ENCODE results near the gene SDC4.
A peak's percentile ranks its signal among the peaks of the same experiment; 100 is the strongest.

Gene SDC4

DNA sequence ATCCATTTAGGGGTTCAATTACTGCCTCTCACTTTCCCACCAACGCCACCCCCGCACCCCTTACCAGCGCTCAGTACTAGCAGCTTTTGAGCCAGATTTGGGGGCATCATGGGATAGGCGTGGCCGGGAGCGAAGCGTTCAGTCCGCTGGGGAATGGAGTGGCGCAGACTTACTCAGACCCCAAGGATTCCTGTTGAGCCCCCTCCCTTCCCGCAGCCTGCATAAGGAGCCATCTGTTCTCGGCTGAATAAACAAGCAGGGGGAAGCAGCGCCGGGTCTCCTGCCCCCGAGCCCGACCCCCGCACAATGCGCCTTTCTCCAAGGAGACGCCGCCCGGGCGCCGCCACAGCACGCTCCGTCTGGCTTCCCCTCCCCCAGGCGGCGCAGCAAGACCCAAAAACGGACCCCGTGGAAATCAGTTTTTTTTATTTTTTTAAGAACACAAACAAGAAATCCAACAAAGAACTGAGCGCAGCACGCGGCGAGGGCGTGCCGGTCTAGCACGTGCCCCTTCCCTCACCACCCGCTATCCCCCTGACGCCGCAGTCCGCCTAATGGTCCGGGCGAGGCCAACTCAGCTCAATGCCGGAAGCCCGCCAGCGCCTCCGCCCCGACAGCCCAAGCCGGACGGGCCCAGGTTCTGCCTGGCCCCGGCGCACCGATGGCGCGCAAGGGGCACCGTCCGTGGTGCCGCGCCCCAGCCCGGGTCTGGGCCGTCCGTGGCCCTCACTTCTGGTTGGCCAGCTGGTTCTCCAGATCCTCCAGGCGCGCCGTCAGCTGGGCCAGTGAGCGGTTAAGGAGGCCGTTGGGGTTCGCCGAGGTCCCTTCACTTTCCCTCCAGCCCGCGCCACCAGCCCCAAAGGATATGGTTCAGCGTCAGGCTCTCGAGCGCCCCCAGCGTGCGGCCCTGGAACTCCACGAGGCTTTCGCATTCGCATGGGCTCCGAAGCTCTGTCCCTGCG lies 54.9 kb downstream of the SDC4 start:
- DNase-seq: peak; percentile 42

DNA sequence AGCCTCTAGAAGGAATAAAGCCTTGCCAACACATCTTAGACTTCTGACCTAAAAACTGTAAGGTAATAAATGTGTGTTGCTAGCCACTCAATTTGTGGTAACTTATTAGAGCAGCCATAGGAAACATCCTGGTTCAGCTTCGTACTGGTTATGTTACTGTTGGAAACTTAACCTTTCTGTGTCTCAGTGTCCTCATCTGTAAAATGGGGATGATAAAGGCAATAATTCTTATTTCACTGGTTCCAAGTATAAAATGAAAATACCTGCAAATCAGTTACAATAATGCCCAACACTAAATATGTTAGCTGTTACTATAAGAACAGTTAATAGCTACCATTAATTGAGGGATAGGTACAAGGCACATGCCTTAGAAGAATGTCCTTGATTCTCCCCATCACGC lies 55.9 kb downstream of the SDC4 start:
- DNase-seq: no peak

DNA sequence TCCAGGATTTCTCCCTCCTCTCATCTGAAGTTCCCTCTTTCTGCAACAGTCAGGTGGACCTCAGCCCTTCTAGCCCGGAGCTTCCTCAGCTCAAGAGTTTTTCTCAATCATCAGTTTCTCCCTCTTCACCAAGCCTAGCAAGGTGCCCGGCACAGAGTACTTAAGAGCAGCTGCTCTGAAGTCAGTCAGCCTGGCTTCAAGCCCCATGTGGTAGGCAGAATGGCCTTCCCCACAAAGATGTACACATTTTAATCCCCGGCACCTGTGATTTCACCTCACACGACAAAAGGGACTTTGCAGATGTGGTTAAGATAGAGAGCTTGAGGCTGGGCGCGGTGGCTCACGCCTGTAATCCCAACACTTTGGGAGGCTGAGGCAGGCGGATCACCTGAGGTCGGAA lies 56.7 kb downstream of the SDC4 start:
- no peak for DNase-seq

DNA sequence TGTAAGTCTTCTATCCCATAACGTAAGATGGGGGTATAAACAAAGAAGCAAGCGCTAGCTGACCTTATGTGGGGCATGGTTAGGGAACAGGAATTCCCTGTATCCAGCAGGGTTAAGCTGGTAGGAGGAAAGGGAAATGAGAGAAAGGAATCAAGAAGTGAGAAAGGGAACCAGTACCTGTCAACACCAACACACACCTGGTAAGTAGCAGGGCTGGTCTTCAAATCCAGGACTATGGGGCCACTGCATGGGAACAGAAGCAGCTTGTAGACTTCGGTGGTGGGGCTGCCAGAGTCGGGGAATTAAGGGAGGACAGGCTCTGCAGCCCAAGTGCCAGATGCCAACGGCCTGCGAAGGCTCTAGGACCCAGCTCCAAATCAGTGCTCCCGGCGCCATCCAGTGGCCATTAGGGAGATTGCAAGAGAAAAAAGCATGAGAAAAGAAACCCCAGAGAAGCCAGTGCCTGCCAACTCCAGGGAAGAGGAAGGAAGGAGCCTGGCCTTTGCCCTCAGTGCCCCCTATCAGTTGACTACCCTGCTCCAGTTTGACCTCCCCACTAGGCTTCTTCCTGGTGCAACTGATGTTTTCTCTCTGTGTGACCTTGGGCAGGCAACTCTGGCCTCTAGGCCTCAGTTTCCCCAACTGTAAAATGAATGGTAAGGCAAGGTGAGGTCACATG lies 57.4 kb downstream of the SDC4 start:
- peak; percentile 17 for DNase-seq

DNA sequence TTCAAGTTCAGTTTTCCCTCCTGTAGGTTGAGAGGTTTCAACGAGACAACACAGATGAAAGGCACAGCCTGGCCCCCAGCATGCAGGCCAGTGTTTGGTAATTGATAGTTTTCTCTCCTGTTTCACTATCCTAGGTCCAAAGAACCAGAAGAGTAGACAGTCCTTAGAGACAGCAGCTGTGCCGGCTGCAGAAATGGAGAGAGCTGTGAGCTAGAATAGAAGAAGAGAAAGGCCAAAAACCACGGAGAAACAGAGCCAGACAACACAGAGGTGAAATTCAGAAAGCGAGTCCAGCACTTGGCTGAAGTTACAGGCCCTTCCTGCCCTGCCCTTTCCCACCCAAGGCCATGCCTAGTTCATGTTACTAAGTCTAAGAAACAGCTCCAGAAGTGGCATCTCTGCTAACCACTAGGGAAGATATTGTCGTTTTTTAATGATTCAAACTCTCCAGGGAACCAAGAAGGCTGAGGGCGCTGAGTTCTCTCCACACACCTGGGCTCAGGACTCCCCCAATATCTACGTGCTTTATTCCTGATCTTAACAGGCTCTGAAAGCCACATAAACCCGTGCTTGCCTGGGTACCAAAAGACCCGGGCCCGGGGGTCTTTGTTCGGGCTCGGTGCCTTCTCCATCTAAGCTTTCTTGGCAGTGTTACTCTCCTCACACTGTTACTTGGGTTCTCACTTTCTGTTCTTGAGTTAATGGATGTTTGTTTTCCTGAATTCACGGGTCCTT lies 58.1 kb downstream of the SDC4 start:
- DNase-seq: no peak

DNA sequence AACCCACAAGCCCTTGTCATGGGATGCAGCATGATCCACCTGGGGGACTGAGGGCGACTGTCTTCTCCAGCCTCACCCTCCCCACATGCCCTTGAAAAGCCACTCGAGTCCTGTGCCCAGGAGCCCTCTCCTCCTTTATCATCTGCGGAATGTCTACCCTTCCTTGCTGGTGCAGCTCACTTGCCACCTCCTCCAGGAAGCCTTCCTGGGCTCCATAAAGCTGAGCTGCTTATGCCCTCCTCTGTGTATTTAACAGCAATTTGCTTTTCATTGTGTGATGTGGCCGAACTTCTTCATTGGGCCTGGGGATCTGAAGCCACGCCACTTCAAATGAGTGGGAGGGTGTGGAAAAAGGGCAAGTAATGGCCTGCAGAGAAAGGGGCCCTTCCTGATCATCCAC lies 59.4 kb downstream of the SDC4 start:
- no peak for DNase-seq

DNA sequence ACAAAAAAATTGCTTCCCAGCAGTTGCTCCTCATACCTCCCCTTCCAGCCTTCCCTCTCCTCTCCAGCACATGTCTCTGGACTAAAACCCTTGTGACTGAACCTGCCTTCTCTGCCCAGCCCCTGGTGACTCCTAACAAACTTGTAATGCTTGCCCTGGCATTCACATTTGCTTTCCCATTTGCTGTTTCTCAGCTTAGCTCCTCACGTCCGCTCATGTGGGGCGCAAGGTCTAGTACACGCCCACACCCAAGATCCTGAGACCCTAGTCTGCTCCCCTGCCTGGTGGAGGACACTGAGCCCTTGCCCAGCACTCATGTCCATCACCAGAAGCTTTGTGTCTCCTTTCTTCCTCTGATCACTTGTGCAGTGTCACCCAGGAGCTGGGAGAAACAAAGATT lies 59.8 kb downstream of the SDC4 start:
- DNase-seq: no peak

DNA sequence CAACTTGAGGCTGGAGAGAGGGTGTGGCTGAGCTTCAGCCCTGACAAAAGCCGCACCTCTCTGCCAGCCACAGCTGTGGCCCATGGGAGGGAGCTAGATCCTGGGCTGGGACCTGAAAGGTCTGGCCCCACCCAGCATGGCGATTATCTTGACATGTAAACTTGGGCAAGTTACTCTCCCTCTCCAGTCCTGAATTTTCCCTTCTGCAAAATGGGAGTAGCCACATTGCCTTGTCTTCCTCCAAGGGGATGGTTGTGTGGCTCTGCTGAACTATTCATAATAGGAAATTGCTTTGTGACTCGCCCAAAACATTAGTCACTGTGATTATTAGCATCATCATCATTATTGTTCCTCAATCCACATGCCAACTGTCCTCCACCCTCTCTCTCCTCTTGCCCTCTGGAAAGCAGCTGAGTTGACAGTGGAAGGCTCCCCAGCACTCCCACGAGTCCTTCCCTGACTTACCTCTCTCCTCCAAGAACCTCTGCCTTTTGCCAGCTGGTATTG lies 64.6 kb downstream of the SDC4 start:
- DNase-seq: no peak

DNA sequence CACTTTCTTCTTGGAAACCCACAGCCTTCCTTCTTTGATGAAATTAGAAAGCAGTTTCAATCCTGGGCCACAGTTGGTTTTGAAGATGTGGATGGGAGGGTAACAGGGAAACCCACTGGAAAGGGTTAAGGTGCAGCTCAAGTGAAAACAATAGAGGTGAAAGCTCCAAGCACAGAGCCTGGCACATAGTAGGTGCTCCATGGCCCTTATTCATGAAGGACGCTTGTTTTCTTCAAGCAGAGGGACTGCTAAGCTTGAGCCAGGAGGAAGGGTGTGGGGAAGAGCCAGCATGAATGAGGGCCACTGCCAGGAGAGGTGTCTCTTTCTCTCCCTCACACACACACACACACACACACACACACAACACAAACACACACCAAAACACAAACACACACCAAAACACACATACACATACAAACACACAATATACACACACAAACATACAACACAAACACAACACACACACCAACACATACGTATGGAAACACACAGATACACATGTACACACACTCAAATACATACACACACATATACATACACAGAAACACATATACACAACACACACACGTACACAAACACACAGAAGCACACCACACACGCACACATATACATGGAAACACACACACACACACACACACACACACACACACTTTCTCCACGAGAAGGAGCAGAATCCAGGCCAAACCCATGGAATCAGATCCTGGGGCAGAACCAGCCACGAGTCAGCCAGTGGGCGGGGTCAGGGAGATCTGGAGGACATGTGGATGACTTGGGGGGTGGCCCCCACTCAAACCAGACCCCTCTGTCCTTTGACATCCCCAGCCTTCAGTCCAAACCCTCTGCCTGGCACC lies 65.3 kb downstream of the SDC4 start:
- DNase-seq: no peak

DNA sequence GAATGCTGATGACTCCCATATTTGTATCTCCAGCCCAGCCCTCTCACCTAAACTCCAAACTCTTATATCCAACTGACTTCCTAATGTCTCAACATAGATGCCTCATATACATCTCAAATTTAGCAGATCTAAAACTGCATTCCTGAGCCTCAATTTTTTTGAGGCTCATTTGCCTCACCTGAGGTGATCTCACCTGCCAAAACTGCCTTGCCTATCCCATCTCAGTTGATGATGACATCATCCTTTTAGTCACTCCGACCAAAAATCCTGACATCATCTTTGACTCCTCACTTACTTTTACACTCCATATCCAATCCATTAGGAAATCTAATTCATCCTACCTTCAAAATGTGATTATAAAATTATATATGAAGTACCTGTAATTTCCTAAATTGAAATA lies 68.2 kb downstream of the SDC4 start:
- no peak for DNase-seq

DNA sequence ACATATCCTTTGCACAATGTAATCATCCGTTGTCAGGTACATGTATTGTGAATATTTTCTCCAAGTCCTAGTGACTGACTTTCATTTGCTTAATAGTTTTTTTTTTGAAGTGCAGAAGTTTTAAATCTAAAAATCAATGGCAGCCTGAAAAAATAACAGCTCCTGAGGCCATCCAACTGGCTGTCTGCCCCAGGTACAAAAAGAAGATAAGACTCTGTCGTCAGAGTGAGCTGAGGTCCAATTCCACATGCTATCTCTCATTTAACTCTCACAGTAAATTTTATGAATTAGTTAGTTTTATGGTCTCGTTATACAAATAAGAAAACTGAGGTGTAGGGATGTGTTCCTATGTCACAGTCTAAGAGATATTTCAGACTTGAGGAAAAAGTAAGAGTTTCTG lies 72.9 kb downstream of the SDC4 start:
- no peak for DNase-seq

Measured in NCI-H1048 (cell line).